Neutrophil (primary cell): Measurements from ENCODE around the gene FBRSL1.

Experiments
- H3K27ac ChIP-seq: fragments of 200-600 bp; sonication (generic); 2 replicates; pipeline ENCODE4 v1.5.1; 2016; ENCODE audit warnings: mild to moderate bottlenecking, moderate library complexity
- H3K27me3 ChIP-seq: fragments of 200-600 bp; sonication (generic); 2 replicates; pipeline ENCODE4 v1.6.0; 2016; ENCODE audit warnings: mild to moderate bottlenecking
- H3K36me3 ChIP-seq: fragments of 200-600 bp; sonication (generic); 2 replicates; pipeline ENCODE4 v1.5.1; 2017
- H3K4me1 ChIP-seq, 2 experiments: fragments of 200-600 bp in 1 of 2; sonication (generic) in 1 of 2; 1 replicate in 1 of 2; 2 replicates in 1 of 2; pipeline versions ENCODE4 v1.5.1 to v1.6.1; 2013 to 2016; ENCODE audit warnings: low read depth in 1 of 2, low read length in 1 of 2, mild to moderate bottlenecking in 1 of 2, moderate library complexity in 1 of 2; ENCODE audit not compliant: control insufficient read depth in 1 of 2, insufficient read depth in 1 of 2
- H3K4me3 ChIP-seq, 2 experiments: fragments of 200-600 bp in 1 of 2; sonication (generic) in 1 of 2; 1 replicate in 1 of 2; 2 replicates in 1 of 2; pipeline ENCODE4 v1.5.1; 2013 to 2016; ENCODE audit warnings: low read depth in 1 of 2, low read length in 1 of 2, mild to moderate bottlenecking in 1 of 2, moderate library complexity in 1 of 2
- H3K9me3 ChIP-seq: fragments of 200-600 bp; sonication (generic); 2 replicates; pipeline ENCODE4 v1.5.1; 2016
- CTCF ChIP-seq: fragments of 200-600 bp; sonication (generic); IDR thresholded peaks from 2 replicates; pipeline ENCODE4 v1.5.1; 2016; ENCODE audit warnings: antibody characterized with exemption

Gene FBRSL1

DNA sequence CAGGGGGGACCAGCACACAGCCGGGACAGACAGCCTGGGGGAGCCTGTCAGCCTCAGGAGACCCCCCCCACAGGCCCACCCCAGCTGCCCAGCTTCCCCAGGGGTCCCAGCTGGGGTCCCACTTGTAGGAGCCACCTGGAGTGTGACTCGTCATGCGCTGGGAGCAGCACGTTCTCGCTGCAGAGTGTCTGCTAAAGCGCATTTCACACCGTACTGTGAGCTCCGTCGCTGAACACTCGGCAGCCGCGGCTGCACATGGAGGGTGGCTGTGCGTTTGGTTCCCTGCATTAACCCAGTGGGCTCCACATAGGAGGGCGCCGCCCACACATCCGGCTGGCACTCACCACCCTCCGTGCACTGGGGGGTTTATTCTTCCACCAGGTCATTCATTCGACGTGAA is 56.7 kb downstream of the FBRSL1 start:
- Histone ChIP-seq H3K27ac (no peak overlapping the region), H3K4me3 (no peak overlapping the region), H3K9me3 (no peaks in the 10 kb centered on the region), H3K4me1 (no peaks in the 10 kb centered on the region), H3K36me3 (peaks cover 17% of the 10 kb centered on the region), H3K27me3 (no peaks in the 10 kb centered on the region)
- TF ChIP-seq CTCF: no peak

DNA sequence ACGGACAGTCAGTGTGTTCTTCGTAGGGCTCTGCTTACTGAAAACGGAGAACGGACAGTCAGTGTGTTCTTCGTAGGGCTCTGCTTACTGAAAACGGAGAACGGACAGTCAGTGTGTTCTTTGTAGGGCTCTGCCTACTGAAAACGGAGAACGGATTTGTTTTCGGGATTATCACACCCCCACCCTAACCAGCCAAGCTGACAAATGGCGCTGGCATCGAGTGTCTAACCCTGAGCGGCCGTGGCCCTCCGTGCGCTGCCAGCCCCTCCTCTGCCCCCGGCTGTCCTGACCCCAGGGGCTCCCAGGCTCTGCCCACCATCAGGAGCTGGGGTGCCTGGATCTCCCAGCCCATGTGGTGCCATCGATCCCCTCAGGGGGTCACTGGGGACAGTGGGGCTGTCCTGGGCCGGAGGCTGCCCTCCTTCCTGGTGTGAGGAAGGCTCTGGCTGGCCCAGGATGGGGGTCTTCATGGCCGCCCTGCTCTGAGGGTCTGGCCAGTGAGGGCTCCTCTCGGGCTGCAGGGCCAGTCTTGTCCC is 57.3 kb downstream of the FBRSL1 start:
- Histone ChIP-seq H3K9me3 (no peaks in the 10 kb centered on the region), H3K4me3 (no peak overlapping the region), H3K4me1 (no peaks in the 10 kb centered on the region), H3K36me3 (peaks cover 17% of the 10 kb centered on the region), H3K27me3 (no peaks in the 10 kb centered on the region), H3K27ac (no peak overlapping the region)
- no peak for TF ChIP-seq CTCF

DNA sequence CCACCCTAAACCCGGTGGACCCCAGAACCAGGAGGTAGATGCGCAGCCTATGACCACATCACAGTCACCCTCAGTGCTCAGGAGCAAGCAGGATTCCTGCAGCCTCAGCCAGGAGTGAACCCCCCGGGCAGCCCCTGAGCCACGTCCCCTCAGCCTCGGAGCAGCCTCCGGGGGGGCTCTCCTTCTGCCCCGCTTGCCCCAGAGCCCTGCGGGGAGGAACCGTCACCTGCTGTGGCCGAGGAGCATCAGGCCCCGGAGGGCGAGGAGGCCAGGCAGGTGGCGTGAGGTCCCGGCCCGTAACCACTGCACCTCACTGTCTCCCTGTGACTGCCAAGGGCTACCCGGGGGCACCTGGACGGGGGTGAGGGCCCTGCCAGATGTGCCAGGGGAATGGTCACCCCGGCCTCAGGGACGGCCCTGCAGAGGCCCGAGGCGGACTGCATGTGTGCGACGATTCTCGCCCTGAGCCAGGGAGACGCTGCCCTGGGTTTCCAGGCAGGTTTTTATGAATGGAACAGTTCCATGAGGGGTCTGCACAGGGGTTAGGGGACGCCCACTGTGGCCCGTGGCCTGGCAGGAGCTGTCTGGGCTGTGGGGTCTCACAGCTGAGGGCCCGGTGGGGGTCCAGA is 58.6 kb downstream of the FBRSL1 start:
- Histone ChIP-seq H3K4me3 (no peak overlapping the region), H3K27ac (no peak overlapping the region), H3K9me3 (no peaks in the 10 kb centered on the region), H3K36me3 (peaks cover 20% of the 10 kb centered on the region), H3K27me3 (no peaks in the 10 kb centered on the region), H3K4me1 (no peaks in the 10 kb centered on the region)
- TF ChIP-seq CTCF: no peak

DNA sequence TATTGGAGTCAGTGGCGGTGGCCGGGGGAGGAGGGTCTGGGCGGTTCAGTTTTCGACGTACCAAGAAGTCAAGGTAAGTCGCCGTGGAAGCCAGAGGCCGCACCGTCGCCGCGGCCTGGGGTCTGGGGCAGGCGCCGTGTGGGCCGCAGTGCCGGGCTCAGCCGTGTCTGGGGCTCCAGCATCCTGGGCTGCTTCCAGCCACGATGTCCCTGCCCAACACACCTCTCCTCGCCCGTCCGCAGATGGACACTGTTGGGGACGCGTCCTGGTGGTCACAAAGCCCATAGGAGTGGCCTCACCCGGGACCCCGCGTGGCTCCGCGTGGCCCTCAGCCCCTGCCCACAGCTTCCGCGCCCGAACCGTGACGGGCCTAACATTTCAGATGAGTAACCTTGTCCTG is 59.1 kb downstream of the FBRSL1 start:
- Histone ChIP-seq H3K9me3 (no peaks in the 10 kb centered on the region), H3K27ac (no peak overlapping the region), H3K4me3 (no peak overlapping the region), H3K36me3 (peaks cover 25% of the 10 kb centered on the region), H3K4me1 (no peaks in the 10 kb centered on the region), H3K27me3 (no peaks in the 10 kb centered on the region)
- TF ChIP-seq CTCF: no peak

DNA sequence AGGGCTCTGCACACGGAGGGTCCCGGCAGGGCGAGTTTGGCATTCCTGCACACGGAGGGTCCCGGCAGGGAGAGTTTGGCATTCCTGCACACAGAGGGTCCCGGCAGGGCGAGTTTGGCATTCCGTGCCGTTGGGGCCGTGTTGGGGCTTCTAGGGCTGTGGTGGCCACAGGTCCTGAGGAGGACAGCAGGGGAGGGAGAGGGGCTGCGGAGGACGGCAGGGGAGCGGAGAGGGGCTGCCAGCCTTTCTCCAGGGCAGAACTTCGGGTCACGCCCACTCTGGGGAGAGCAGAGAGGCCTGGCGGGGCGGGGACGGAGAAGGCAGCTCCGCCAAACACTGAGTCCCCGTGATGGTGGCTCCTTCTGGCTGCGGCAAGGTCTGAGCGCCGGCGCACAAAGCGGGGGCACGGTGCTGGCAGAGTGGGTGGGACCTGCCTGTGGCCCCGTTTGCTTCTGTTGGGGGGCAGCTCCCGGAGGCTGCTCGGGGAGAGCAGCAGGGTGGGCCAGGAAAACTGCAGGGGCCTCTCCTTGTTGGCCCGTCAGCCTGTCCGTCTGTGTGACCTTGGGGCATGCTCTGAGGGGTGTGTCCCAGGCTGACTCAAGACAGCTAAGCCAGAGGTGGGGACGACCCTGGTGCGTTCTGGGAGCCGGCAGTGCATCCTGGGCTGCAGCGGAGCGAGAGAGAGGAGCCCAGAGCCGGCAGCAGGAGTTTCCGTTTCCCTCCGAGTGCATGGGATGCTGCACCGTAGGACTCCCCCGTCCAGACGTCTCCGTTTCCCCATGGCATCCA is 60.3 kb downstream of the FBRSL1 start:
- H3K27me3 ChIP-seq: no peaks in the 10 kb centered on the region
- H3K4me3 ChIP-seq: no peak overlapping the region
- no peak overlapping the region for H3K27ac ChIP-seq
- H3K9me3 ChIP-seq: no peaks in the 10 kb centered on the region
- no peak for TF ChIP-seq CTCF
- H3K4me1 ChIP-seq: no peaks in the 10 kb centered on the region
- H3K36me3 ChIP-seq: peaks cover 26% of the 10 kb centered on the region
